GOT3 (cell line): ENCODE results near the gene RPUSD4.
A peak's percentile ranks its signal among the peaks of the same experiment; 100 is the strongest.
"Not testable (repeated sequence)": the region's sequence is repeated elsewhere in the genome, so short reads cannot be mapped to it uniquely, and the experiment has no call there.

Experiments
- DNase-seq: peaks from one replicate; lab custom pipeline; 2025; ENCODE audit warnings: mixed read lengths; lab: John Stamatoyannopoulos, UW

The RPUSD4 gene, protein sequence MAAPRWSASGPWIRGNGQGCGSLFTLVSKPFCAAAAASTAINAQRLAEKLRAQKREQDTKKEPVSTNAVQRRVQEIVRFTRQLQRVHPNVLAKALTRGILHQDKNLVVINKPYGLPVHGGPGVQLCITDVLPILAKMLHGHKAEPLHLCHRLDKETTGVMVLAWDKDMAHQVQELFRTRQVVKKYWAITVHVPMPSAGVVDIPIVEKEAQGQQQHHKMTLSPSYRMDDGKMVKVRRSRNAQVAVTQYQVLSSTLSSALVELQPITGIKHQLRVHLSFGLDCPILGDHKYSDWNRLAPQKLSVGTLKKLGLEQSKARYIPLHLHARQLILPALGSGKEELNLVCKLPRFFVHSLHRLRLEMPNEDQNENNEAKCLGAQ

GRCh38 chr11:126211236-126212088 is at the start of gene RPUSD4, which contains the start of gene FAM118B:
Gene RPUSD4, minus strand, starts transcription at chr11:126211650. Its CDS starts 12 bp downstream, at chr11:126211638.
Gene FAM118B, plus strand, starts transcription at chr11:126211782. Its CDS starts 23,220 bp downstream, at chr11:126235002.
- DNase-seq: peak; percentile 69

- DNase-seq: no peak
These were observed 46.3 kb upstream of the RPUSD4 start for GRCh38 chr11:126257764-126258163.

DNA sequence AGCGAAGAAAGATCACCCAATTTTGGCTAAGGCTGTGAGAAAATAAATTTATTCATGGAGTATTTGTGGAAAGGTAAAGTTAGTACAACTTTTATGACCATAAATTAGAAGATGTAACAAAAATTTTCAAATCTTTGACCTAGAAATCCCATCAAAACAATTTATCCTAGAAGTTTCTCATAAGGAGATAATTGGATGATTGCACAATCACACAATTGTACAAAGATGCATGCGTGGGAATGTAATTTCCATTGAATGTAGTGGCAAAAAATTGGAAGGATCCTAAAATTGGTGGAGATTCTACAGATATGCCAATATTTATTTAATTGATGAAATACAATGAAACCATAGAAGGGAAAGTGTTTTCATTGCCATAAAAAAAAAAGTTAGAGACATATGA is 45.7 kb upstream of the RPUSD4 start:
- DNase-seq: no peak

- DNase-seq: no peak
These were observed 44.8 kb upstream of the RPUSD4 start for GRCh38 chr11:126256216-126256615.

- not testable (repeated sequence) for DNase-seq
These were observed 44.1 kb upstream of the RPUSD4 start for GRCh38 chr11:126255507-126255906.

GRCh38 chr11:126254819-126255218 is 43.4 kb upstream of the RPUSD4 start:
- no peak for DNase-seq

- no peak for DNase-seq
These were observed 41.8 kb upstream of the RPUSD4 start for GRCh38 chr11:126253265-126253664.

DNA sequence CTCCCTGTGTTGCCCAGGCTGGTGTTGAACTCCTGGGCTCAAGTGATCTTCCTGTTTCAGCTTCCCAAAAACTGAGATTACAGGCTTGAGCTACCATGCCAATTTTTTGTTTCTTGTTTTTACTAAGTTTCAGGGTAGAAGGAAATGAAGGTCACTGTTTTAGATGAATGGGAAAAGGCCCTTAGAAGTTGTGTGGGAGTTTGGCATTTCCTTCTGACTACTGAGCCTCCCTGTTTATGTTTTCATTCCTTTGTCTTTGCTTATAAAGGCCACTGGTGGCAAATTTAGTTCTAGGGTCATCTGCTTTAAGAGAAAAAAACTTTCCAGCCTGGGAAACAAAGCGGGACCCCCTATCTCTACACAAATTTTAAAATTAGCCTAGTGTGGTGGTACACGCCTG is 35.2 kb upstream of the RPUSD4 start:
- no peak for DNase-seq

DNA sequence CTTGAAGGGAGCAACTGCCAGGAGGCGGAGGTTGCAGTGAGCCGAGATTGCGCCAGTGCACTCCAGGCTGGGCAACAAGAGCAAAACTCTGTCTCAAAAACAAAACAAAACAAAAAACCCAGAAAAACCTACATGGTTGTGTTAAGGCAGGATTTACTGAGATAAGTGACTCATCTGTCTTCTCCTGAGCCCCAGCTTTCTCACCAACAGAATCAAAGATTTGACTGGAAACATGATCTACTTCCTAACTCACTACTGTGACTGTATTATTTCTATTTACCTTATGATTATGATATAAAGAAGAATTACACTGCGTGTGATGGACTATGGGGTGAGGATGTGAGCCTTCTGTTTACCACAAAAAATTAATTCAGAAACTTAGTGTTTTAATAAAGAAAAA is 21.9 kb upstream of the RPUSD4 start:
- no peak for DNase-seq

GRCh38 chr11:126232683-126233082 is 21.2 kb upstream of the RPUSD4 start:
- no peak for DNase-seq

DNA sequence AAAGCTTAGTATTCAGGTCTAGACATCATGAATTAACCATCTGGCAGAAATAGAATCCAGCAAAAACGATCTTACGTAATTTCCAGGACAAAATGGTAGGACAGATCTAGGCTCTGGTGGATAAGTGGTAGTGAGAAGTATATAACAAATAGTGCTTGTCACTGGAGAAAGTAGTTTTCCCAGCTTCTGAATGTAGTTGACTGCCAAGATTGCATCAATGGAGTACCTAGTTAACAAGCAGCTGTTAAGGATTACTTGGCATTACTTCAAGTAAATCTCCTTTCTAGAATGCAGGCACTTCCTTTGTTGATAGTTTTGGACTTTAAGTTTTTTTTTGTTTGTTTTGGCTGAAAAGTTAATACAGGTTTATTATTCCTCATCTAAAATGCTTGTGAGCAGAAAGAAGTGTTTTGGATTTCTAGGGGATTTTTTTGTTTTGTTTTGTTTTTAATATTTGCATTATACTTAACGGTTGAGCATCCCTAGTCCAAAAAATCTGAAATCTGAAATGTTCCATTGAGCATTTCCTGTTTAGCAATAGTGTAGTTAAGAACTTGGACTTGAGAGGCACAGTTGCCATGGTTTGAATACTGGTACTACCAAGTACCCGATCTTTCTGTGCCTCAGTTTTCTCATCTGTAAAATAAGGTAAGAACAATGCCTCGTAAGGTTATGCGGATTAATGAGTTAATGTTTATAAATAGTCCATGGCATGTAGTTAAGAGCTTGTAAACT is 20.4 kb upstream of the RPUSD4 start:
- DNase-seq: no peak

DNA sequence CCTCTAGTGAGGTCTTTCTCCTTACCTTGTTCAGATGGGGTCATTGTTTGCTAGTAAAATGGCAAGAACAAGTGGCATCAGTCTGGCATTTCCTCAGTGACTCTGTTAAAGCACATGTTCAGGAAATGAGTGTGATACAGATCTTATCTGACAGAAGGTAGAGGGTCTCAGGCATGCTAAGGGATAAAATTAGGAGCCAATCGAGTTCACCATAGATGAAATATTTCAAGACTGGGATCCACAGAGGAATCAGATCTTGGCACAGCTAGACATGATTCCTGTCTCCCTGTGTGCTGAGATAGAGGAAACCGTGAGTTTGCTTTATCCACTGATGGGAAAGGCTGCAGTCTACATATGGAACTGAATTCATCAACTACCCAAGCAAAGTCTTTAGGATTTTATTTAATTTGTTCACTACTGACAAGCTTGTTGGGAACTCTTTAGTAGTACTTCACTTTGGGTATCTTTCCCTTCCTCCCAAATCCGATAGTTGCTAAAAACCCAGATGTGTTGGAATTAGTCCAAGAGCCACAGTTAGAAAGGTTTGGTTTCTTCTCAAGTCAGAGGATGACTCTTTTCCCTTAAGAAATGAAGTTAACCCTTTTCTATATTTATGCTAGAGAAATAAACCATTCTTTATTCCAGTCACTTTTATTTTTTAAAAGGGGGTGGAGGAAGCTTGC is 18.5 kb upstream of the RPUSD4 start:
- no peak for DNase-seq

DNA sequence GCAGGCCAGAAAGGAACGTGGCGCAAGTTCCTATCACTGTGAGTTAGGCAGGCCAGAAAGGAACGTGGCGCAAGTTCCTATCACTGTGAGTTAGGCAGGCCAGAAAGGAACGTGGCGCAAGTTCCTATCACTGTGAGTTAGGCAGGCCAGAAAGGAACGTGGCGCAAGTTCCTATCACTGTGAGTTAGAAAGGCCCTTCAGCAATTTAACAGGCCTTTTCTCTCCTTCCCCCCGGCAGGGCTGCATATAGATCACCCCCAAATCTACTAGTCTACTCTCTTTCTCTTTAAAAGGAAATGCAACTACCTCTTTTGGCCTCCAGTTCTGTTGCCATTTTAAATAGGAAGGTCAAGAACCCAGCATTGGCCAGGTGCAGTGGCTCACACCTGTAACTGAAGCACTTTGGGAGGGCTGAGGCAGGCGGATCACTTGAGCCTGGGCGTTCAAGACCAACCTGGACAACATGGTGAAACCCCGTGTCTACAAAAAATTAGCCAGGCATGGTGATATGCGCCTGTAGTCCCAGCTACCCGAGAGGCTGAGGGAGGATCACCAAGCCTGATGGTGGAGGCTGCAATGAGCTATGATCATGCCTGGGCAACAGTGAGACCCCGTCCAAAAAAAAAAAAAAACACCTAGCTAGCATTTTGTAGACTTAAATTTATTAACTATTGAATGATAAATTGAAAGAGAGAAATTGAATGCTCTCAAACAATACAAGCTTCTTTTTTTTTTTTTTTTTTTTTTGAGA is 15.1 kb upstream of the RPUSD4 start:
- DNase-seq: no peak

- DNase-seq: no peak
These were observed 13.8 kb upstream of the RPUSD4 start for GRCh38 chr11:126225295-126225665.

- DNase-seq: no peak
These were observed 13.3 kb upstream of the RPUSD4 start for GRCh38 chr11:126224647-126225294.

GRCh38 chr11:126219547-126219946 is 8.1 kb upstream of the RPUSD4 start:
- no peak for DNase-seq

DNA sequence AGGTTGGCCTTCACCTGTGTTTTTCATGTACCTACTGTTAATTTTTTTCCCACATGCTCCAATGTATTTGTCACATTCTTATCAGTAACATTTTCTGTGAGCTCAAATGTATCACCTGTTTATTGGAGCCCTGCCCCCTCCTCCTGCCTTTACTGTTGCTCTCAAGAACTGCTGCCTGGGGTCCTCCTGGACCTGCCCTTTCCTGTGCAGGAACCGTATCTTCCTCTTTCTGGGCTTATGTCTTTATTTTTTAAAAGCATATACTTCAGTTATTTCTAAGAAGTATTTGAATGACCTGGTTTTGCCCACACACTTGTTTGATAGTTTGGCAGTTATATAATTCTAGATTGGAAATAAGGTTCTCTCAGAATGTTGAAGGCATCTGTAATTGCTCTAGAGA is 6.0 kb upstream of the RPUSD4 start:
- no peak for DNase-seq

- no peak for DNase-seq
These were observed 5.3 kb upstream of the RPUSD4 start for GRCh38 chr11:126216526-126217305.

DNA sequence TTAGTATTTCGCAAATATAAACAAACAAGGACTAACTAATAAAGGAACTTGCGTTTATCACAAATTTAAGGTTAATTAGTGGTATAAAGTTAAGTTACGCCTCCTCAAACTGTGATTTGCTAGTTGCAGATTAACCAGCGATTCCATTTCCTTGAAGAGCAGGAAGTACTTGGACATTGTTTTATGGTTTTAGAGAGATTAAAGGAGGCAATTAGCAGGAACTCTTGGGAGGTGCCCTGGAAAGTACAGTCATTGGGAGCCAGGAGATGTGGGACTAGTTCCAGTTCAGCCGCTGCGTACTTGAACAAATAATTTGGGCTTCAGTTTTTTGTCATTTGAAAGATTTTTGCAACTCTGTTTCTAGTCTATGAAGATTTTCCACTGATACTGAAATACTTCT is 3.4 kb upstream of the RPUSD4 start:
- DNase-seq: no peak

DNA sequence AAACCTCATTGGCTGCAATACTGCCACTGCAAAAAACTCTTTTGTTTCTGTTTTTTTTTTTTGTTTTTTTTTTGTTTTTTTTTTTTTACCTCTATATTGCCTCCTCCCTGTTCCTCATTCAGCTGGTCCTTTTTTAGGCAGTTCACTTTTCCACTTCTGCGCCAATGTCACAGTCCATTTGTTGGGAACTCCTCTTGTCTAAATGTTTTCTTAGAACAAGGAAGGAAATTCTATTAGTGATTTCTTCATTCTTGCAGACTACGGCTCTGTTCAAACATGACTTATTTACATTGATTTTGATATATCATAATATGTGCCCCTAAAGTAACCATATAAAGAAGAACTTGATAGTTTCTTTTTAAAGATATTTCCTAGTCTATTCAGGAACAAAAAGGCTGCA is 3.0 kb upstream of the RPUSD4 start:
- DNase-seq: no peak
